ENCODE results near the gene DUSP14. TPM values are rescaled to one million over a fixed set of nuclear protein-coding genes. Genes with fewer than 3 reads are reported as not detected.

The DUSP14 gene
- total RNA-seq, 2 donors from 2014 or later, result 35.3 to 39.6 TPM

DNA sequence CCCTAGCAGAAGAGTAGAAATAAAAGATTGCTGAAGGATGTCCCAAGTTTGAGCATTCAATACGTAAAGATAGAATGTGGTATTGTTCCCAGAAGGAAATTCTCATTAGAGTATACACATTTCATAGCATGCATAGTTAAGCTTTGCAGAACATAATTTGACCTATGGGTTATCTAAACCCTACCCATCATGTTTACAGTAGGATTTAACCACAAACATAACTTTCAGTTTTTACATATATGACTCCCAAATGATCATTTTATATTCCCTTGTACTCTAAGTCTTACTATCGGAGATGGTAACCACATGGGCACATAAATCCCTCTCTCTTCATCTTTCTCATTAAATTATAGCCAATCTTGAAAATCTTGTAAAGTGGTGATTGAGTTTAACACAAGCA is 68.6 kb downstream of the DUSP14 start:
- H3K4me3 ChIP-seq, result no peak overlapping the region
- no peak overlapping the region for H3K27ac ChIP-seq

DNA sequence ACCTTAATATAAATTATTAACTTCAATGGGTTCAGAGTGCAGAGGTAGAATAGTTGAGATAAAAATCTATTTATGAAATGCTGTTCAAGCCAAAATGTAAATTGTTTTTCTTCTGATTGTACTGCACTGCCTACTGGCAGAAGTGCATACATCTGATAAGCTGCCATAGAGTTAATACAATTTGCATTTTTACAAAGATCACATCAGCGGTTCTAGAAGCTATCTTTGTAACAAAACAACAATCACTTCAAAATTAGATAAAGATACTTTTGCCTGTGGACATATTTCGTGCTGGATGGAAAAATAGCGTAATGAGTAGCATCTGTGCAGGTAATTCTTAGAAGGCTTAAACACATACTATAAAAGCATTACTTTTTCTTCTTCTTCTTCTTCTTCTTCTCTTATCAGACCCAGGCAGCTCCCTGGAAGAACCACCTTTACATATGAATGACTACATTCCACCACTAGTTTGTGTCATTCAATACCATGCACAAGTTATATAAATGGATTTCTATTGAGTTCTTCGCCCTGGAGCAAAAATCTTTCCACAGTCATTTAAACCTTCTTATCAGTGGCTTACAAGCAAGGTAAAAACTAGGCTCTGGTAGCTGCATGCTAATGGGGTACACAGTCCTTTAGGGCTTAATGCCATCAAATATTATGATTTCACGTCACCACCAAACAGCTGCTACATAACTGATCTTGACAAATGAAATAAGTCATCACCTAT is 72.5 kb downstream of the DUSP14 start:
- TF ChIP-seq, protein P1, sequence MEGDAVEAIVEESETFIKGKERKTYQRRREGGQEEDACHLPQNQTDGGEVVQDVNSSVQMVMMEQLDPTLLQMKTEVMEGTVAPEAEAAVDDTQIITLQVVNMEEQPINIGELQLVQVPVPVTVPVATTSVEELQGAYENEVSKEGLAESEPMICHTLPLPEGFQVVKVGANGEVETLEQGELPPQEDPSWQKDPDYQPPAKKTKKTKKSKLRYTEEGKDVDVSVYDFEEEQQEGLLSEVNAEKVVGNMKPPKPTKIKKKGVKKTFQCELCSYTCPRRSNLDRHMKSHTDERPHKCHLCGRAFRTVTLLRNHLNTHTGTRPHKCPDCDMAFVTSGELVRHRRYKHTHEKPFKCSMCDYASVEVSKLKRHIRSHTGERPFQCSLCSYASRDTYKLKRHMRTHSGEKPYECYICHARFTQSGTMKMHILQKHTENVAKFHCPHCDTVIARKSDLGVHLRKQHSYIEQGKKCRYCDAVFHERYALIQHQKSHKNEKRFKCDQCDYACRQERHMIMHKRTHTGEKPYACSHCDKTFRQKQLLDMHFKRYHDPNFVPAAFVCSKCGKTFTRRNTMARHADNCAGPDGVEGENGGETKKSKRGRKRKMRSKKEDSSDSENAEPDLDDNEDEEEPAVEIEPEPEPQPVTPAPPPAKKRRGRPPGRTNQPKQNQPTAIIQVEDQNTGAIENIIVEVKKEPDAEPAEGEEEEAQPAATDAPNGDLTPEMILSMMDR (IDR thresholded peaks at IDR 0.05), result no peak

More for the DNA sequence above, 68.6 kb downstream of the DUSP14 start:
- no peak for DNase-seq (ENCODE audit: low spot score)
- Histone ChIP-seq H3K9me3 (no peaks in the 10 kb centered on the region), H3K36me3 (peaks cover 56% of the 10 kb centered on the region), H3K27me3 (no peaks in the 10 kb centered on the region), H3K4me1 (no peaks in the 10 kb centered on the region)
- TF ChIP-seq, protein P1 (IDR thresholded peaks at IDR 0.05), result no peak

More for the DNA sequence above, 72.5 kb downstream of the DUSP14 start:
- no peaks in the 10 kb centered on the region for H3K9me3 ChIP-seq
- no peaks in the 10 kb centered on the region for H3K27me3 ChIP-seq
- no peak for DNase-seq (ENCODE audit: low spot score)
- no peak overlapping the region for H3K4me3 ChIP-seq
- no peak overlapping the region for H3K27ac ChIP-seq
- H3K36me3 ChIP-seq, result peaks cover 67% of the 10 kb centered on the region
- H3K4me1 ChIP-seq, result no peaks in the 10 kb centered on the region

Other genes starting within 250 kb of the DUSP14 start
- gene C17orf78, start 113.9 kb upstream of the DUSP14 start, total RNA-seq, result not detected
- 10 to 100 TPM in 1 of 2 donors, 1 to 10 TPM in 1; 8.6 to 10.2 TPM for gene ACACA, start 83.1 kb upstream of the DUSP14 start, total RNA-seq
- gene TADA2A, start 83.0 kb upstream of the DUSP14 start, total RNA-seq, result 10 to 100 TPM in 1 of 2 donors, 1 to 10 TPM in 1; 6.8 to 15.7 TPM
- 10 to 100 TPM; 15.0 to 18.4 TPM for gene SYNRG, start 119.5 kb downstream of the DUSP14 start, total RNA-seq
- gene DDX52, start 153.6 kb downstream of the DUSP14 start, total RNA-seq, result 1 to 10 TPM; 9.3 to 9.4 TPM

Measured in right atrium auricular region (tissue), 2 donors.